ENCODE results near the gene PHPT1. TPM values are rescaled to one million over a fixed set of nuclear protein-coding genes. Genes with fewer than 3 reads are reported as not detected.

The PHPT1 gene
- polyA plus RNA-seq, 1 donor: 312 TPM

GRCh38 chr9:136856541-136857141, 7.4 kb downstream of the PHPT1 start:
- Histone ChIP-seq H3K36me3 (ENCODE audit: control insufficient read depth, insufficient read depth, low read length) (peaks cover 84% of the 10 kb centered on the region), H3K4me3 (ENCODE audit: low read length) (peak overlapping the region; percentile 100), H3K27ac (ENCODE audit: low read length) (peak overlapping the region; percentile 94), H3K4me1 (ENCODE audit: control insufficient read depth, insufficient read depth, low read length) (peaks cover 92% of the 10 kb centered on the region), H3K27me3 (ENCODE audit: control insufficient read depth, insufficient read depth, low read length) (no peaks in the 10 kb centered on the region), H3K9me3 (ENCODE audit: control insufficient read depth, low read depth, low read length) (peaks cover 18% of the 10 kb centered on the region)
- DNase-seq: no peak
- no CpG with 5 or more reads among the region's 14 CpGs for WGBS (ENCODE audit: insufficient coverage, low lambda C conversion rate)

GRCh38 chr9:136857166-136857565, 8.0 kb downstream of the PHPT1 start:
- H3K27ac ChIP-seq (ENCODE audit: low read length): peak overlapping the region; percentile 94
- peaks cover 87% of the 10 kb centered on the region for H3K4me1 ChIP-seq (ENCODE audit: control insufficient read depth, insufficient read depth, low read length)
- H3K27me3 ChIP-seq (ENCODE audit: control insufficient read depth, insufficient read depth, low read length): no peaks in the 10 kb centered on the region
- peak overlapping the region; percentile 100 for H3K4me3 ChIP-seq (ENCODE audit: low read length)
- WGBS (ENCODE audit: insufficient coverage, low lambda C conversion rate): no CpG with 5 or more reads among the region's 19 CpGs
- DNase-seq: peak in 1 of 2 donors; percentile 53
- peaks cover 86% of the 10 kb centered on the region for H3K36me3 ChIP-seq (ENCODE audit: control insufficient read depth, insufficient read depth, low read length)
- H3K9me3 ChIP-seq (ENCODE audit: control insufficient read depth, low read depth, low read length): peaks cover 18% of the 10 kb centered on the region

DNA sequence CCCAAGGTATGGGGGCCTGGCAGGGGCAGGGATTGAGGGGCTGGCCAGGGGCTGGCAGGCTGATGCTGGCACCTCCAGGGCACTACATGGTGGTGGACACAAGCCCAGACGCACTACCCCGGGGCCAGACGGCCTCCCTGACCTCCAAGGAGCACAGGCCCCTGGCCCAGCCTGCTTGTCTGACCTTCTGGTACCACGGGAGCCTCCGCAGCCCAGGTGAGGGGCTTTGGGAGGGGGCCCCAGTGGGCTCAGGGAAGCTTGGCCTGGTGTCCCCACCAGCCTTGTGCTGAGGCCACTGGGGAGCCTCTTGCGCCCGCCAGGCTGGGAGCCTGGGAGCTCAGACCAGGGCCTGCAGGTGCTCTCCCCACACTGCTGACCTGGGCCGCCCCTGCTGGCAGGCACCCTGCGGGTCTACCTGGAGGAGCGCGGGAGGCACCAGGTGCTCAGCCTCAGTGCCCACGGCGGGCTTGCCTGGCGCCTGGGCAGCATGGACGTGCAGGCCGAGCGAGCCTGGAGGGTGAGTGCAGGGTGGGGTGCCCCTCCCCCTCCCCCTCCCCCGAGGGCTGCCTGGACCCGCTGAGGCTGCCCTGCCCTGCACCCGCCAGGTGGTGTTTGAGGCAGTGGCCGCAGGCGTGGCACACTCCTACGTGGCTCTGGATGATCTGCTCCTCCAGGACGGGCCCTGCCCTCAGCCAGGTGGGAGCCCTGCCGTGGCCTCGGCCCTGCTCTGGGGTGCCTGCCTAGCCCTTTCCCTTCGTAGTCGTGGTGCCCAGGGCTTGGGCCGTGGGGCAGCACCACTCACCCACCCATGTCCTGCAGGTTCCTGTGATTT, 8.6 kb downstream of the PHPT1 start:
- DNase-seq: peak in 1 of 2 donors; percentile 63
- Histone ChIP-seq H3K36me3 (ENCODE audit: control insufficient read depth, insufficient read depth, low read length) (peaks cover 90% of the 10 kb centered on the region), H3K4me1 (ENCODE audit: control insufficient read depth, insufficient read depth, low read length) (peaks cover 82% of the 10 kb centered on the region), H3K9me3 (ENCODE audit: control insufficient read depth, low read depth, low read length) (peaks cover 18% of the 10 kb centered on the region), H3K27me3 (ENCODE audit: control insufficient read depth, insufficient read depth, low read length) (no peaks in the 10 kb centered on the region), H3K4me3 (ENCODE audit: low read length) (peak overlapping the region; percentile 4), H3K27ac (ENCODE audit: low read length) (peak overlapping the region; percentile 94)
- WGBS (ENCODE audit: insufficient coverage, low lambda C conversion rate): no CpG with 5 or more reads among the region's 29 CpGs

GRCh38 chr9:136858452-136858843, 9.2 kb downstream of the PHPT1 start:
- peak overlapping the region; percentile 94 for H3K27ac ChIP-seq (ENCODE audit: low read length)
- H3K4me3 ChIP-seq (ENCODE audit: low read length): peak overlapping the region; percentile 4
- H3K27me3 ChIP-seq (ENCODE audit: control insufficient read depth, insufficient read depth, low read length): no peaks in the 10 kb centered on the region
- whole genome bisulfite sequencing (ENCODE audit: insufficient coverage, low lambda C conversion rate): no CpG with 5 or more reads among the region's 15 CpGs
- peaks cover 76% of the 10 kb centered on the region for H3K4me1 ChIP-seq (ENCODE audit: control insufficient read depth, insufficient read depth, low read length)
- peaks cover 18% of the 10 kb centered on the region for H3K9me3 ChIP-seq (ENCODE audit: control insufficient read depth, low read depth, low read length)
- peaks cover 90% of the 10 kb centered on the region for H3K36me3 ChIP-seq (ENCODE audit: control insufficient read depth, insufficient read depth, low read length)
- no peak for DNase-seq

DNA sequence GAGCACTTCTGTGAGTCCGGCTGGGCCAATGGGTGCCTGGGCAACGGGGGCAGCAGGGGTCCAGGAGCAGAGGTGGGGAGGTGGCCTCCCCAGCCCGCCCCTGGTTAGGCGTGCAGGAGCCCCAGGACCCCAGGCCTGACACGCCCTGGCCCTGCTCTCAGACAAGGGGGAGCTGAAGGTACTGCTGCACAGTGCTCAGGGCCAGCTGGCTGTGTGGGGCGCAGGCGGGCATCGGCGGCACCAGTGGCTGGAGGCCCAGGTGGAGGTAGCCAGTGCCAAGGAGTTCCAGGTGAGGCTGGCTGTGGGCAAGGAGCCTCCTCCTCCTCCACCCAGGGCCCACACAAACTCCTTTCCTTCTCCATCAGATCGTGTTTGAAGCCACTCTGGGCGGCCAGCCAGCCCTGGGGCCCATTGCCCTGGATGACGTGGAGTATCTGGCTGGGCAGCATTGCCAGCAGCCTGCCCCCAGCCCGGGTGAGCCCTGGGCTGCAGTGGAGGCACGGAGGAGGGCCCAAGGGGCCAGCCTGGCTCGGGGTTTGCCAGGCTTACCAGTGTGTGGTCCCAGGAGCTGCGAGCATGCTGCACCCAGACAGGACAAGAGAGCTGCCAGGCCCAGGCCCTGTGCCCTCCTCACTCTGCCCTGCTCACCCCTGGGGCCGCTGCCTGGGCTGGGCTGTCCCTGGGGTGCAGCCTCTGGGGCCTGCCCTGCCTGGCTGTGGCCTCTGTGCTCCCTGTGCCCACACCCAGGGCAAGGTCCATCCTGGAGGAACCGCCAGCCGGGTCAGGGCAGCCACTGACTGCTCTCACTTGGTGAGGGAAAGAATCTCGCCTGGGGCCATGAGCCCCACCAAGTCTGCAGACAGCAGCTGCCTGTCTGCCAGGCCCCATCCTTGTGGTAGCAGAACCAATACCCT, 9.9 kb downstream of the PHPT1 start:
- no CpG with 5 or more reads among the region's 20 CpGs for WGBS (ENCODE audit: insufficient coverage, low lambda C conversion rate)

GRCh38 chr9:136860529-136860928, 11.3 kb downstream of the PHPT1 start:
- H3K36me3 ChIP-seq (ENCODE audit: control insufficient read depth, insufficient read depth, low read length): peaks cover 83% of the 10 kb centered on the region
- peak overlapping the region; percentile 94 for H3K27ac ChIP-seq (ENCODE audit: low read length)
- peak in 1 of 2 donors; percentile 31 for DNase-seq
- H3K4me1 ChIP-seq (ENCODE audit: control insufficient read depth, insufficient read depth, low read length): peaks cover 58% of the 10 kb centered on the region
- peaks cover 16% of the 10 kb centered on the region for H3K9me3 ChIP-seq (ENCODE audit: control insufficient read depth, low read depth, low read length)
- no CpG with 5 or more reads among the region's 9 CpGs for WGBS (ENCODE audit: insufficient coverage, low lambda C conversion rate)
- no peak overlapping the region for H3K4me3 ChIP-seq (ENCODE audit: low read length)
- no peaks in the 10 kb centered on the region for H3K27me3 ChIP-seq (ENCODE audit: control insufficient read depth, insufficient read depth, low read length)

More for the DNA sequence above, 9.9 kb downstream of the PHPT1 start:
- peak; percentile 88 to 94 for DNase-seq
- Histone ChIP-seq H3K27me3 (ENCODE audit: control insufficient read depth, insufficient read depth, low read length) (no peaks in the 10 kb centered on the region), H3K9me3 (ENCODE audit: control insufficient read depth, low read depth, low read length) (peaks cover 18% of the 10 kb centered on the region), H3K27ac (ENCODE audit: low read length) (peak overlapping the region; percentile 94), H3K4me3 (ENCODE audit: low read length) (peak overlapping the region; percentile 14), H3K4me1 (ENCODE audit: control insufficient read depth, insufficient read depth, low read length) (peaks cover 71% of the 10 kb centered on the region), H3K36me3 (ENCODE audit: control insufficient read depth, insufficient read depth, low read length) (peaks cover 93% of the 10 kb centered on the region)

DNA sequence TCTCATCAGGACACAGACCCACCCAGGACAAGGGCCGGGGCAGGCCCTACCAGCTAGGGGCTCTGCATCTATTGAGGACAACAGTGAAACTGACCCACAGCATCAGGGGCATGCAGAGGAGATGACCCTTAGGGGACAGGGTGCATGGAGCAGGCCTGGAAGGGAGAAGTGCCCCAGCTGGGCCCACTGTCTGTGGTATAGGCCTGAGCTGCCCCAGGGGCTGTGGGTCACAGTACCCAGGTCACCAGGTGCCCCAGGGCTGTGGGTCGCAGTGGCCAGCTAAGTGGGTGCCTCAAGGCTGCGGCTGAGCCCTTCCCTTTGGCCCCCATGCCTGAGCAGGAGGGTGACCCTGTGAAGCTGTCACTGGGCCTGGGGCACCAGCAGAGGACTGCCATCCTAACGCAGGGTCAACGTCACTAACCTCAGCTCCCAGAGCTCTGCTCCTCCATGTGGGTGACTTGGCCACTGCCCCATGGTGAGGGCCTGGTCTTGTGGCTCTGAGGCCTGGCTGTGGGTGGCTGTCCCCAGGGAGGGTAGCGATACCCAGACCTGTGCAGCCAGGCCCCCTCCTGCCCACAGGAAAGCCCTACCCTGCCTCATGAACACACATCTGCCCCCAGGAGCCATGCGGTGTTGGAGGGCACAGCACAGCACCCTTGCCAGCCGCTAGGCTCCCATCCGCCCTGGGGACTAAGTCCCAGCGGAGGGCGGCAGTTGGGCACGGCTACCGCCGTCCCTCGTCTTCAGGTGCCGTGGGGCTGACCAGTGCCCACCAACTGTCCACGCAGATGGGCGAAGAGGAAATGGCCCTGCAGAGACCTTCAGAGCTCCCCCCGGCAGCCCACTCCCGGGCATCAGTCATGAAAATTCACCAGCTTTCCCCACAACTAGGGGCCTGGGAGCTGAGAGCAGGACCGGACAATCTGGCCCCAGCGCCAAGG, 12.0 kb downstream of the PHPT1 start:
- DNase-seq: peak in 1 of 2 donors; percentile 33
- no CpG with 5 or more reads among the region's 22 CpGs for WGBS (ENCODE audit: insufficient coverage, low lambda C conversion rate)

GRCh38 chr9:136861874-136862457, 12.8 kb downstream of the PHPT1 start:
- H3K36me3 ChIP-seq (ENCODE audit: control insufficient read depth, insufficient read depth, low read length): peaks cover 69% of the 10 kb centered on the region
- H3K4me3 ChIP-seq (ENCODE audit: low read length): no peak overlapping the region
- 90% methylated on average over 2 of the region's 26 CpGs for WGBS (ENCODE audit: insufficient coverage, low lambda C conversion rate)
- H3K9me3 ChIP-seq (ENCODE audit: control insufficient read depth, low read depth, low read length): peaks cover 16% of the 10 kb centered on the region
- no peaks in the 10 kb centered on the region for H3K27me3 ChIP-seq (ENCODE audit: control insufficient read depth, insufficient read depth, low read length)
- peak in 1 of 2 donors; percentile 40 for DNase-seq
- peaks cover 44% of the 10 kb centered on the region for H3K4me1 ChIP-seq (ENCODE audit: control insufficient read depth, insufficient read depth, low read length)
- H3K27ac ChIP-seq (ENCODE audit: low read length): peak overlapping the region; percentile 18

More for the DNA sequence above, 12.0 kb downstream of the PHPT1 start:
- peaks cover 77% of the 10 kb centered on the region for H3K36me3 ChIP-seq (ENCODE audit: control insufficient read depth, insufficient read depth, low read length)
- peaks cover 51% of the 10 kb centered on the region for H3K4me1 ChIP-seq (ENCODE audit: control insufficient read depth, insufficient read depth, low read length)
- H3K4me3 ChIP-seq (ENCODE audit: low read length): no peak overlapping the region
- peak overlapping the region; percentile 94 for H3K27ac ChIP-seq (ENCODE audit: low read length)
- H3K9me3 ChIP-seq (ENCODE audit: control insufficient read depth, low read depth, low read length): peaks cover 14% of the 10 kb centered on the region
- no peaks in the 10 kb centered on the region for H3K27me3 ChIP-seq (ENCODE audit: control insufficient read depth, insufficient read depth, low read length)

Data from large intestine (tissue), 3 donors.